Heart left ventricle (tissue), 16 donors: Measurements from ENCODE around the gene TMEM126A. TPM values are rescaled to one million over a fixed set of nuclear protein-coding genes. Genes with fewer than 3 reads are reported as not detected.
A peak's percentile ranks its signal among the peaks of the same experiment; 100 is the strongest.

Experiments
- ATAC-seq, 4 donors: fragments of 200-7000 bp; cut with Tn5 transposase; one replicate each; pipeline ENCODE4 v1.9.1; 2020 to 2022; ENCODE audit warnings: moderate library complexity in 4 of 4, mild to moderate bottlenecking in 3 of 4, moderate number of reproducible peaks in 1 of 4
- DNase-seq, 5 donors: peaks; one replicate each; pipeline ENCODE4 v3.0.0-alpha.2; 2020
- H3K27ac ChIP-seq, 12 donors: fragments of 200-600 bp; sonication (generic) in 4 of 12; one replicate each; pipeline versions ENCODE4 v1.5.0 to v1.8.0; 2016 to 2022; ENCODE audit warnings: mild to moderate bottlenecking in 2 of 12
- H3K27me3 ChIP-seq, 9 donors: fragments of 200-600 bp; sonication (generic) in 2 of 9; one replicate each; pipeline versions ENCODE4 v1.5.1 to v1.8.0; 2016 to 2022; ENCODE audit warnings: mild to moderate bottlenecking in 3 of 9
- H3K36me3 ChIP-seq, 9 donors: fragments of 200-600 bp; sonication (generic) in 2 of 9; one replicate each; pipeline versions ENCODE4 v1.5.0 to v1.8.0; 2018 to 2022; ENCODE audit warnings: mild to moderate bottlenecking in 2 of 9
- H3K4me1 ChIP-seq, 12 donors: fragments of 200-600 bp; sonication (generic) in 4 of 12; one replicate each; pipeline versions ENCODE4 v1.5.0 to v1.8.0; 2016 to 2022; ENCODE audit warnings: mild to moderate bottlenecking in 3 of 12
- H3K4me3 ChIP-seq, 12 donors: fragments of 200-600 bp; sonication (generic) in 4 of 12; one replicate each; pipeline versions ENCODE4 v1.5.0 to v1.8.0; 2017 to 2022; ENCODE audit warnings: mild to moderate bottlenecking in 9 of 12, moderate library complexity in 4 of 12
- H3K9me3 ChIP-seq, 12 donors: fragments of 200-600 bp; sonication (generic) in 4 of 12; one replicate each; pipeline versions ENCODE4 v1.5.0 to v1.8.0; 2016 to 2022; ENCODE audit warnings: mild to moderate bottlenecking in 1 of 12
- POLR2A ChIP-seq, 2 donors: fragments of 450-650 bp; IDR thresholded peaks; one replicate each; pipeline ENCODE4 v1.6.1; 2017; ENCODE audit warnings: antibody characterized with exemption in 2 of 2, mild to moderate bottlenecking in 2 of 2, moderate library complexity in 2 of 2
- WGBS, 4 donors: extraction: QIAGEN DNeasy Blood & Tissue Kit in 2 of 4; methylation state at CpG; one replicate each; pipeline versions ENCODE4 v1.1.5 to v1.1.7; 2013 to 2018; 5-methylcytosine and 5-hydroxymethylcytosine counted together
- intact Hi-C, 10 donors: fragments of 100-400 bp; cut with DNase I; formaldehyde crosslinking; loops; one replicate each; pipeline versions ENCODE4 v1.11.1 to v1.14.2; 2022
- polyA plus RNA-seq, 2 donors: library from polyadenylated mRNA; stranded (reverse); fragments of 200-250 nt; gene quantifications; one replicate each; pipeline ENCODE4 v1.2.3, GENCODE V29; 2013
- total RNA-seq, 9 donors: library from RNA; depleted of rRNA in 2 of 9; stranded (reverse); fragments of >200 nt in 2 of 9; fragmentation: NEBNext Ultra II Directional in 3 of 9; extraction: Animal tissue kit (Norgen Biotek cat#: 25700) in 3 of 9; gene quantifications; one replicate each; pipeline versions ENCODE4 v1.1.0 to v1.2.4, GENCODE V29; 2016 to 2023
- TF ChIP-seq, protein P1 (sequence below), 12 donors: fragments of 200-600 bp; sonication (generic) in 4 of 12; IDR thresholded peaks; one replicate each; pipeline versions ENCODE4 v1.5.0 to v1.8.0; 2018 to 2022; ENCODE audit warnings: antibody characterized with exemption in 12 of 12, mild to moderate bottlenecking in 5 of 12
- donor health status: ischemic (EF 13 %, LVEDD 7.1; RV severe dilation, severe dysfunction).
- donor health status: healthy with polysubstance abuse.
- donor health status: DM: no; HTN: yes; CAD: no.
- donor health status: DM: no; HTN: no; CAD: no.
- donor health status: ischemic (EF 25% LVEDD 6.9; RV normal size, moderate dysfunction).
- donor health status: ischemic (EF 25% LVEDD 5.7; RV mildly dilated, moderate dysfunction).
- donor health status: healthy.
- donor health status: DM: yes; HTN: yes; CAD: no.
- donor health status: ischemic (EF 35%, LVEDD 5.7; RV mildly dilated, moderate dysfunction).
- donor health status: nonischemic (EF 11% LVEDD 7.7; RV severe dilation, severe dysfunction).
- donor health status: DM: yes; HTN: yes; CAD: no.
- donor health status: PGD.
- donor health status: ischemic (EF 29% LVEDD 5.4; RV normal size, mild dysfunction).
- donor health status: nonischemic (EF 23%, LVEDD 6.1; RV moderate dilation, normal function).

TMEM126A gene
- total and polyA plus RNA-seq, 11 donors = 36.3 to 209 (median 73.1) TPM

DNA sequence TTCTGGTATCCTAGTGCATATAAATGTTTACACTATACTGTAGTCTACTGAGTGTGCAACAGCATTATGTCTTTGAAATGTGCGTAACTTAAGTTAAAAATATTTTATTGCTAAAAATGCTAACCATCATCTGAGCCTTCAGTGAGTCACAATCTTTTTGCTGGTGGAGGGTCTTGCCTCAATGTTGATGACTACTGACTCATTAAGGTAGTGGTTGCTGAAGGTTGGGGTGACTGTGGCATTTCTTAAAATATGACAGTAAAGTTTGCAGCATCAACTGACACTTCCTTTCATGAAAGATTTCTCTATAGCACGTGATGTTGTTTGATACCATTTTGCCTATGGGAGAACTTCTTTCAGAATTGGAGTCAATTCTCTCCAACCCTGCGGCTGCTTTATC, 25.6 kb downstream of the TMEM126A start:
- Histone ChIP-seq H3K9me3 (peaks cover 0 to 7% (median 0%) of the 10 kb centered on the region in 12 donors), H3K36me3 (no peaks in the 10 kb centered on the region), H3K27me3 (no peaks in the 10 kb centered on the region), H3K4me3 (no peak overlapping the region), H3K27ac (no peak overlapping the region), H3K4me1 (no peaks in the 10 kb centered on the region)
- TF ChIP-seq, protein P1, sequence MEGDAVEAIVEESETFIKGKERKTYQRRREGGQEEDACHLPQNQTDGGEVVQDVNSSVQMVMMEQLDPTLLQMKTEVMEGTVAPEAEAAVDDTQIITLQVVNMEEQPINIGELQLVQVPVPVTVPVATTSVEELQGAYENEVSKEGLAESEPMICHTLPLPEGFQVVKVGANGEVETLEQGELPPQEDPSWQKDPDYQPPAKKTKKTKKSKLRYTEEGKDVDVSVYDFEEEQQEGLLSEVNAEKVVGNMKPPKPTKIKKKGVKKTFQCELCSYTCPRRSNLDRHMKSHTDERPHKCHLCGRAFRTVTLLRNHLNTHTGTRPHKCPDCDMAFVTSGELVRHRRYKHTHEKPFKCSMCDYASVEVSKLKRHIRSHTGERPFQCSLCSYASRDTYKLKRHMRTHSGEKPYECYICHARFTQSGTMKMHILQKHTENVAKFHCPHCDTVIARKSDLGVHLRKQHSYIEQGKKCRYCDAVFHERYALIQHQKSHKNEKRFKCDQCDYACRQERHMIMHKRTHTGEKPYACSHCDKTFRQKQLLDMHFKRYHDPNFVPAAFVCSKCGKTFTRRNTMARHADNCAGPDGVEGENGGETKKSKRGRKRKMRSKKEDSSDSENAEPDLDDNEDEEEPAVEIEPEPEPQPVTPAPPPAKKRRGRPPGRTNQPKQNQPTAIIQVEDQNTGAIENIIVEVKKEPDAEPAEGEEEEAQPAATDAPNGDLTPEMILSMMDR (IDR thresholded peaks at IDR 0.05) = no peak
- TF ChIP-seq POLR2A (IDR thresholded peaks at IDR 0.05) = no peak
- ATAC-seq (no peak), DNase-seq (no peak)
- 90 to 95% (median 93%) methylated on average over 3 of the region's 3 CpGs for WGBS, 4 donors
- intact Hi-C loops = no loop called here

DNA sequence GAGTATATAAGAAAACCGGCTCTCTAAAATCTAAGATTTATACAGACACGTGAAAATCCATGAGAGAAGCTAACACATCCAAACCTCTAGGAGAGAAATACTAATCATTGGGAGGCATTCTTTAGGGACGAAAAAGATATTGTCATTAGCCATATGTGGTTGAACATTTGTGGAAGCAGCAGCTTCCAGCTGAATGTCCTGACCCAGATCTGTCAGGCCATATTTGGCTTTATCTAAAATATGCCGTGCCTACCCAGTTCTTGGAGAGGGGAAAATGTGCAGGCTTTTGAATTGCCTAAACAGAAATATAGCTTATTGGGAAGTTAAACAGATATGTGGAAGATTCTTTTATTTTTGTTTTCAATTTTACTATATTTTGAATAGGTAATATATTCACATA, 31.8 kb downstream of the TMEM126A start:
- H3K9me3 ChIP-seq = no peaks in the 10 kb centered on the region
- peaks cover 0 to 14% (median 1%) of the 10 kb centered on the region in 12 donors for H3K4me1 ChIP-seq
- ATAC-seq = no peak
- H3K27ac ChIP-seq = no peak overlapping the region
- no peak overlapping the region for H3K4me3 ChIP-seq
- no peak for DNase-seq
- intact Hi-C loops = no loop called here
- TF ChIP-seq, protein P1 (IDR thresholded peaks at IDR 0.05) = no peak
- no peak for TF ChIP-seq POLR2A (IDR thresholded peaks at IDR 0.05)
- WGBS, 4 donors = 63 to 75% (median 67%) methylated on average over 4 of the region's 4 CpGs
- H3K36me3 ChIP-seq = no peaks in the 10 kb centered on the region
- H3K27me3 ChIP-seq = no peaks in the 10 kb centered on the region

DNA sequence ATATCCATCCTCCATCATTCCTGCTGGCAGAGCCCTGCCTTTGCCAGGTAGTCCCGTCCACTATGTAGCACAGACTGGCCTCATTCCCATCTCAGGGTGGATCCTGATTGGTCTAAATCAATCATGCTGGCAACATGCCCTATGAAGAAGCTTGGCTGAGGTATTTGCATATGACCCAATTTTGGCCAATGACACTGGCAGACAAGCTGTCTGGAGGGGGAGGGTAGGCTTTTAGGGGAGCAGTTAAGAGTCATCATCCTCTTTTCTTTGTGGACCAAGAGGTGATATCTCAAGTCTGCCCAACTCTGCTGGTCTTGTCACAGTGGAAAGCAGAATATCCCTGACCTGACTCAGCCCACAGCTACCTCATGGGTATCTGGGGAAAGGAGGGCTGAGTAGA, 33.1 kb downstream of the TMEM126A start:
- H3K27ac ChIP-seq = no peak overlapping the region
- no peak overlapping the region for H3K4me3 ChIP-seq
- no peaks in the 10 kb centered on the region for H3K27me3 ChIP-seq
- 67 to 91% (median 79%) methylated on average over 1 of the region's 1 CpG for WGBS, 4 donors
- H3K4me1 ChIP-seq = peaks cover 0 to 23% (median 6%) of the 10 kb centered on the region in 12 donors
- H3K9me3 ChIP-seq = no peaks in the 10 kb centered on the region
- DNase-seq (no peak), ATAC-seq (no peak)
- no peak for TF ChIP-seq POLR2A (IDR thresholded peaks at IDR 0.05)
- TF ChIP-seq, protein P1 (IDR thresholded peaks at IDR 0.05) = no peak
- H3K36me3 ChIP-seq = no peaks in the 10 kb centered on the region
- intact Hi-C loops = no loop called here

DNA sequence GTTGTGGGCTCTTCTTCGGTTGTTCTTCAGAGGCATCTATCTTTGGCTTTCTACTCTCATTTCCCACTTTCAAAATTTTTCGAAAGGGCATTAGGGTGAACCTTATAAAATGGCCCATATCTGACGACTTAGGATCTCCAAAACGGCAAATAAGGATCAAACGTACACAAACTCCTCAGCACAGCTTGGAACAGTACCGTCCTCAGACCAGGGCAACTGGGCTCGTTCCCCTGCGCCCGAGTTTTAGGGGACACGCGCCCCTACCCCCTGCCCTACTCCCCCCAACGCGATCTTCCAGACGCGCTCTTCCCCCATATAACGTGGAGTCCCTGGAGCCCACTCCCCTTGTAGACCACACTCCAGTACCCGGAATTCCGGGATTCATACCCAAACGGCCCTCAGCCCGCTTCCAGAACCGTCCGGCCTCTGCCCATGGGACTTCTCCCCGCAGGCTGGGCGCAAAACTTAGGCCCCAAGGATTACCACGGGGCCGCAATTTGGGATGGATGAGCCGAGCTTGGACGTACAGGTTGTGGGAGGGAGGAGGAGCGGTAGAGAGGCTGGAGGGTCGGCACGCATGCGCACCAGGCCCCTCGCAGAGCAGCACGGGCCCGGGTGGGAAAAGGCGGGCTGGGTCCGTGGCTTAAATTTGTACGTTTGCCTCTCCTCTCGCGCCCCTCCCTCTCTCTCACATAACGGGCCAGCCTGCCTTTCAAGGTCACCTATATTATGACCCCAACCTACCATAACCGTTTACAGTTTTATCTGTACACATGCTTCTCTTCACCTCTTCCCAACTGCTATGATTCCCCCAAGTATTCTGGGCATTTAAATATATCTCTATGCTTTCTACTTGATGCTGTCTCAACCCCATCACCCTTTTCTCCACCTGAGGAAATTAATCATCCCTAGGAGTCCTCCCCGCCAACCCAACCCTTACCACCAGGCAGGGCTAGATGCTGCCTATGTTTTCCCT, 34.9 kb downstream of the TMEM126A start:
- no peaks in the 10 kb centered on the region for H3K27me3 ChIP-seq
- H3K4me3 ChIP-seq = peak overlapping the region; percentile 36 to 83 (median 60)
- DNase-seq = peak; percentile 69 to 86 (median 78)
- no peak for TF ChIP-seq POLR2A (IDR thresholded peaks at IDR 0.05)
- TF ChIP-seq, protein P1 (IDR thresholded peaks at IDR 0.05) = no peak
- H3K27ac ChIP-seq = peak overlapping the region in 6 of 12 donors; percentile 28 to 63 (median 39)
- peak; percentile 43 to 73 (median 64) for ATAC-seq
- H3K36me3 ChIP-seq = no peaks in the 10 kb centered on the region
- H3K4me1 ChIP-seq = peaks cover 0 to 29% (median 11%) of the 10 kb centered on the region in 12 donors
- no peaks in the 10 kb centered on the region for H3K9me3 ChIP-seq
- intact Hi-C loops = no loop called here
- 17 to 51% (median 38%) methylated on average over 42 to 43 of the region's 43 CpGs for WGBS, 4 donors
